ENCODE data around the gene SHLD2.
"Not testable (repeated sequence)": the region's sequence is repeated elsewhere in the genome, so short reads cannot be mapped to it uniquely, and the experiment has no call there.

SHLD2 gene

DNA sequence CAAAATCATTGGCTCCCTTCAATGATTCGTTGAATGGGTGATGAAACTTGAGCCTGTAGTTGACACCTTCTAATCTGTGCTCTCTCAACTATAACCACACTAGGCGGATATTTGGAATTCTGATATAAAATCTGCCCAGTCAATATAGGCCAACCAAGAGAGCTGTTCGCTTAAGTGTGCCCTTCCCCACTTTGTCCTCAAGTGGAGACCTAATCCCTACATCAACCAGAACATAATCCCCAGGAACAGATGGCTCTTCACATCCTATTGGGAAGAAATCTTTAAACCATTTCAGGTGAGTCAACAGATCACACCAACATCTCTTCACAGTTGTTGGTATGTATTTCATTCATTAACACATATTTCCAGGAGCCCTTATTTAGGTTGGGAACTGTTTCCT is 96.8 kb downstream of the SHLD2 start:
- H3K4me3 ChIP-seq (ENCODE audit: low read depth, low read length); DNase-seq (ENCODE audit: low read depth, low spot score); POLR2A ChIA-PET; CTCF ChIA-PET: not testable (repeated sequence)

- POLR2A ChIA-PET; H3K4me3 ChIP-seq (ENCODE audit: low read depth, low read length); DNase-seq (ENCODE audit: low read depth, low spot score); CTCF ChIA-PET: not testable (repeated sequence)
These were observed 105.9 kb downstream of the SHLD2 start for GRCh38 chr10:87200924-87201323.

DNA sequence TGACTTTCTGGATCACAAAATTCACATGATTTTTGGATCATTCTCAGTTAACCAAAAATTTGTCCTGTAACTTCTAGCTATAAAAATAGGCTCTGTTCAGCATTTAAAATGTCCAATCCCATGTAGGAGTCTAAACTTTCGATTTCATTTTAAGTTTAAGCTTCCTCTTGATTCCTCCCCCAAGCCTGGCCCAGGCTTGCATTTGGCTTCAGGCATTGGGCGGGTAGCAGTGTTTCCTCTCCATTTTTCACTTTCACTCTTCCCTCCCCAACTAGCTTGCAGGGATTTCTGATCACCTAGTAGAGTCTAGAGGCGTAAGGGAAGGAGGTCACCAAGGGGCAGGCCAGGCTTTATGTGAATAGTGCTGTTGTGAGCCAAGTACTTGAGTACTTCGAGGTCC is 109.8 kb downstream of the SHLD2 start:
- CTCF ChIA-PET; POLR2A ChIA-PET; H3K4me3 ChIP-seq (ENCODE audit: low read depth, low read length); DNase-seq (ENCODE audit: low read depth, low spot score): not testable (repeated sequence)

DNA sequence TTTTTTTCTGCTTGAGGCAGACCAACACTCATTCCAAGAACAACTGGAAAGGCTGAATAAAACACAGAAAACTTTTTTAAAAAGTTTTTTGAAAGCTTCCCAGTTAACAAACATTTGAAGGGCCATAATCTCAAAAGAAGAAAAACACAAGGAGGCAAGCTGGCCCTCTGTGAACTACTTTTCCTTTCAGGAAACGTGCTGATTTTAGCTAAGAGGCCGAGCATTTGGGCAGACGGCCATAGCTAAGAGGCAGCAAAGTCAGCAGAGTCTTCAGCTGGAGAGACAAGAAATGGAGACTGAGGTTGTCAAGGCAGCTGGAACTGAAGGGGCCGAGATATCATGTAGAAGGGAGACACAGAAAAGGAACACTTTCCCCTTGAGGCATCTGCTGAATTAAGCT is 111.9 kb downstream of the SHLD2 start:
- CTCF ChIA-PET; DNase-seq (ENCODE audit: low read depth, low spot score); POLR2A ChIA-PET; H3K4me3 ChIP-seq (ENCODE audit: low read depth, low read length): not testable (repeated sequence)

DNA sequence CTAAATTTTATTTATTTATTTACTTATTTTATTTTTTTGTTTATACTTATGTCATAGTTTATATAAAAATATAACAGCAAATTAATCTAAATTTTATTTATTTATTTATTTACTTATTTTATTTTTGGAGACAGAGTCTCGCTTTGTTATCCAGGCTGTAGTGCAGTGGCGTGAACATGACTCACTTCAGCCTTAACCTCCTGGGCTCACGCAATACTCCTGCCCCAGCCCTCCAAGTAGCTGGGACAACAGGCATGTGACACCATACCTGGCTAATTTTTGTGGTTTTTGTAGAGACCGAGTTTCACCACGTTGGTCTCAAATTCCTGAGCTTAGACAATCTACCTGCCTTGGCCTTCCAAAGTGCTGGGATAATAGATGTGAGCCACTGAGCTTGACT is 115.3 kb downstream of the SHLD2 start:
- H3K4me3 ChIP-seq (ENCODE audit: low read depth, low read length); DNase-seq (ENCODE audit: low read depth, low spot score); POLR2A ChIA-PET; CTCF ChIA-PET: not testable (repeated sequence)

DNA sequence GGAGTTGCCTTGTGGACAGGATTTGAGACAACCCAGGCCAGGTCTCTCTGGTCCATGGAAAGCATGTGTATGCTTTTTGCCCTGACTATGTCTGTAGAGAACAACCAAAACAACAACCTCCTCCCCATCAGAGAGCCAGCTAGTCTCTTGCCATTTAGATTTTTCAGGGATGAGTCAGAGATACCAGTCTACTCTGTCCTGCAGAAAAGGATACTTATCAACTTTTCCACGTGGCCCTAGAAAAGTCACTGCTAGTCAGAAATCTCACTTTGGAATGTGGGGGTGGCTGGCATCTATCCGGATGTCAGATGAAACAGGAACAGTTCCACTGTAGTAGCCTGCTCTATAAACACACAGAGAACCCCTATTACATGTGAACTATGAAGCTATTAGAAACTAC is 116.8 kb downstream of the SHLD2 start:
- CTCF ChIA-PET; POLR2A ChIA-PET; H3K4me3 ChIP-seq (ENCODE audit: low read depth, low read length); DNase-seq (ENCODE audit: low read depth, low spot score): not testable (repeated sequence)

DNA sequence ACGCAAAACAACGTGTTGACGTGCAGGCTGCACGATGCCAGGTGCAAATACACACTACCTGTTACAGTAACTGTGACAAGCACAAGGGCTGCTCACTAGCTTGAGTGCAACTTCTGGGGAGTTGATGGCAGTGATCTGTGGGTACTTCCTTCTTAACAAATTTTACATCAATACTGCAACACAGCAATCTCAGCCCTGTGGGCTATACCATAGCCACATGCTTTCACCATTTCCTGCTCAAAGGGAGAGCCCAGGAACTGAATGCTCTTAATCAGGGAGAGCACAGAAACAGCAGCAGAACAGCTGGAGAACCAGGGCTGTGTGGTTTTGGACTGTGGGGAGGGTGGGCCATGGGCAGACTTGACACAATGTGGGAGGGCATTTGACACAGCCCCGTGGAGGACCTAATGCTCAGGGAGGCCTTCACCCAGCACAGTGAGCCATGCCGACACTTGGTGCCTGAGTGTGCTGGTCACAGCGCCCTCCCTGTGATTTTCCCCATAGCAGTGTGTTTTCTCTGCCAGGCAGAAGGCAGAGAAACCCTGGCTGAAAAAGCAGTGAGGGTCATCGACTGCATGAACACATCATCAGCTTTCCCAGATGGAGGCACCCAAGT is 118.3 kb downstream of the SHLD2 start:
- H3K4me3 ChIP-seq (ENCODE audit: low read depth, low read length); DNase-seq (ENCODE audit: low read depth, low spot score); CTCF ChIA-PET; POLR2A ChIA-PET: not testable (repeated sequence)

DNA sequence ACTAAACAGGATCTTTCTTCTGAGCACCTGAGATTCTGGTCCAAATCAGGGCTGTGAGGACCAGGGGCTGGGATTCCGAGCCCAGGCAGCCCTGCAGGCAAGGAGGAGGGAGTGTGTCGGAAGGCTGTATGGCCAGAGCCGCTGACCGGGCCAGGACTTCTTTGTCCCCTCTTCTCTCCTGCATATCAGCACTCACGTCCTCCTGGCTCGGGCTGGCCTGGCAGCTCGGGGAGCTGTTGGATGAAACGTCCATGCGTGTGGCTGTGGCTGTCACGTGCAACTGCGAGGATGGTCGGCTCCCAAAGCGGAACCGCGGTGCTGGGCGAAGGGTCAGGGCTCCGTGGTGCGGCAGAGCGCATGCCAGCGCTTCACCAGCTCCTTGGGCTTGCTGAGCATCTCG is 118.8 kb downstream of the SHLD2 start:
- CTCF ChIA-PET; POLR2A ChIA-PET; H3K4me3 ChIP-seq (ENCODE audit: low read depth, low read length); DNase-seq (ENCODE audit: low read depth, low spot score): not testable (repeated sequence)

DNA sequence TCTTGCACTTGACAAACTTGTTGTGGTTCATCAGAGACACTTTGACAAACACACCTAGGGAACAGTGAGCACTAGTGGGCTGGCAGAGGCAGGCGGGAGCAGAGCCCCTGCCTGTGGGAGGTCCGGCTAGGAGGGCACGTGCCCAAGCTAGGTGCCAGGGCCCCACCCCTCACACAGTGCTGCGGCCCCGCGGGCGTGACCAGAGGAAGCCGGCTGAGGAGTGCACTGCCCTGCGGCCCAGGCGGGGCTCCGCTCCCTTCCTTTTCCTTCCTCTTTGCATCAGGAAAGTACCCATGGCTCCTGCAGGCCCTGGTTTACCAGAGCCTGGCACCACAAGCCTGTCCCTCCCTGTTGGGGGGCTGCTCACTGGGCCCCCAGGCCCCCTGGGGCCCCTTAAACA is 121.1 kb downstream of the SHLD2 start:
- DNase-seq (ENCODE audit: low read depth, low spot score); CTCF ChIA-PET; POLR2A ChIA-PET; H3K4me3 ChIP-seq (ENCODE audit: low read depth, low read length): not testable (repeated sequence)

GRCh38 chr10:87219370-87219769 is 124.4 kb downstream of the SHLD2 start:
- DNase-seq (ENCODE audit: low read depth, low spot score); CTCF ChIA-PET; POLR2A ChIA-PET; H3K4me3 ChIP-seq (ENCODE audit: low read depth, low read length): not testable (repeated sequence)

DNA sequence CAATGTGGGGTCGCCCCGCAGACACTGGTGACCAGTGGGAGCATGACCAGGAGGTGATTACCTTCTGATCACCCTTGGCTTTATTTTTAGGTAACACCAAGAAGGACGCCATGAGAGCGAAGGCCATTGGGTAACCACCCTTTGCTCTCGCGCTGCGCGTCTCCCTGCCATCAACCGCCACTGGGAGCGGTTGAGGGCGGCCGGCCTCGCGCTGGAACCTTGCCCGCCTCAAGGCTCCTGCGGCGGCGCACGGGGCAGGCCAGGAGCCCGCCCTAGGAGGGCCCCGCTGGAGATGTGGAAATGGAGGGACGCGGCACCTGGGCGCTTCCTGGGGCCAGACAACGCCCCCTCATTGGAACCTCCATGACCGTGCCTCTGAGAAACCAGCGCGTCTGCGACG is 127.8 kb downstream of the SHLD2 start:
- POLR2A ChIA-PET, CTCF ChIA-PET: not testable (repeated sequence)

DNA sequence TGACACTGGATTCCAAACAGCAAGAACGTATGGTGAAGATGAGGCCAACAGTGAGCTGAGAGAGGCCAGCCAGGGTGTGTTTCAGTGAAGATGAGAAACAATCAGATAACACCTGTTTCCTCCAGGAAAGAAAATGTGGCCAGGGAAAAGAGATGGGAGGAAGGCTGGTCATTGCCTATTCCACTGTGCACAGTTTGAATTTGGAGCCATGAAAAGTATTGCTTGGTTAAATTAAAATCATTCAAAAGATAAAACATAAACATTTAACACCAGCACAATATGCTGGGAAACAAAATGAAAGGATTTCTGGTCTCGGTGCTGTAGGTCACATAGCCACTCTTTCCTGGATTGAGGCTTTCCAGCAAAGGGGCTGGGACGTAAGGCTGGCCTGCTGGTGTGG is 130.1 kb downstream of the SHLD2 start, which contains the start of gene NUTM2A:
TSS of gene NUTM2A (plus strand) at position 301 of the 400 bp plus-strand sequence. CDS start 383 bp downstream, outside the sequence.
- DNase-seq (ENCODE audit: low read depth, low spot score); CTCF ChIA-PET; H3K4me3 ChIP-seq (ENCODE audit: low read depth, low read length); POLR2A ChIA-PET: not testable (repeated sequence)

More for the DNA sequence above, 127.8 kb downstream of the SHLD2 start:
- DNase-seq (ENCODE audit: low read depth, low spot score); H3K4me3 ChIP-seq (ENCODE audit: low read depth, low read length): not testable (repeated sequence)

- DNase-seq (ENCODE audit: low read depth, low spot score); H3K4me3 ChIP-seq (ENCODE audit: low read depth, low read length); CTCF ChIA-PET; POLR2A ChIA-PET: not testable (repeated sequence)
These were observed 133.2 kb downstream of the SHLD2 start for GRCh38 chr10:87228247-87228646.

GRCh38 chr10:87229211-87229610 is 134.2 kb downstream of the SHLD2 start:
- H3K4me3 ChIP-seq (ENCODE audit: low read depth, low read length); POLR2A ChIA-PET; DNase-seq (ENCODE audit: low read depth, low spot score); CTCF ChIA-PET: not testable (repeated sequence)

GRCh38 chr10:87234854-87235253 is 139.8 kb downstream of the SHLD2 start:
- DNase-seq (ENCODE audit: low read depth, low spot score); H3K4me3 ChIP-seq (ENCODE audit: low read depth, low read length); POLR2A ChIA-PET; CTCF ChIA-PET: not testable (repeated sequence)

DNA sequence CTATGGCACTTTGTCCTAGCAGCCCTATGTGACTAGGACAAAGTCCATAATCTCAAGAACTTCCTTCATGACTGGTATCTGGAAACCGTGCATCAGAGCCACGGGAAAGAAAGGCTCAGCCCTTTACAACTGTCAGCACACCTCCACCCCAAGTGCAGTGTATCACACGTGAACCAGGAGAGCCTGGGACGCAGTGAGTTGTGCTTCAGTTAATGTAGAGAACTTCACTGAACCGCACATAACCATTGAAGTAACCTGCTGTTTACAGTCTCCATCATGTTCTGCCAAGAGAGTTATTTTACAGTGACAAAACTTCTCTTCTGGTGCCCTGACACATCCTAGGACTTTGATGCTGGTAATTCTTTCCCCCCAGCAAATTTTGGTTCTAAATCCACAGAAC is 142.2 kb downstream of the SHLD2 start:
- POLR2A ChIA-PET; DNase-seq (ENCODE audit: low read depth, low spot score); CTCF ChIA-PET; H3K4me3 ChIP-seq (ENCODE audit: low read depth, low read length): not testable (repeated sequence)

GRCh38 chr10:87239346-87239808 is 144.4 kb downstream of the SHLD2 start:
- POLR2A ChIA-PET; H3K4me3 ChIP-seq (ENCODE audit: low read depth, low read length); DNase-seq (ENCODE audit: low read depth, low spot score); CTCF ChIA-PET: not testable (repeated sequence)
